GM21723 (cell line): ENCODE measurements around the gene KRR1.
"Not testable (repeated sequence)": the region's sequence is repeated elsewhere in the genome, so short reads cannot be mapped to it uniquely, and the experiment has no call there.

Experiments used
- ATAC-seq: cut with Tn5 transposase; IDR thresholded peaks from one replicate; pipeline ENCODE4 v1.9.1; 2021; ENCODE audit warnings: mild to moderate bottlenecking, moderate library complexity; ENCODE audit not compliant: unreplicated experiment

Gene KRR1

DNA sequence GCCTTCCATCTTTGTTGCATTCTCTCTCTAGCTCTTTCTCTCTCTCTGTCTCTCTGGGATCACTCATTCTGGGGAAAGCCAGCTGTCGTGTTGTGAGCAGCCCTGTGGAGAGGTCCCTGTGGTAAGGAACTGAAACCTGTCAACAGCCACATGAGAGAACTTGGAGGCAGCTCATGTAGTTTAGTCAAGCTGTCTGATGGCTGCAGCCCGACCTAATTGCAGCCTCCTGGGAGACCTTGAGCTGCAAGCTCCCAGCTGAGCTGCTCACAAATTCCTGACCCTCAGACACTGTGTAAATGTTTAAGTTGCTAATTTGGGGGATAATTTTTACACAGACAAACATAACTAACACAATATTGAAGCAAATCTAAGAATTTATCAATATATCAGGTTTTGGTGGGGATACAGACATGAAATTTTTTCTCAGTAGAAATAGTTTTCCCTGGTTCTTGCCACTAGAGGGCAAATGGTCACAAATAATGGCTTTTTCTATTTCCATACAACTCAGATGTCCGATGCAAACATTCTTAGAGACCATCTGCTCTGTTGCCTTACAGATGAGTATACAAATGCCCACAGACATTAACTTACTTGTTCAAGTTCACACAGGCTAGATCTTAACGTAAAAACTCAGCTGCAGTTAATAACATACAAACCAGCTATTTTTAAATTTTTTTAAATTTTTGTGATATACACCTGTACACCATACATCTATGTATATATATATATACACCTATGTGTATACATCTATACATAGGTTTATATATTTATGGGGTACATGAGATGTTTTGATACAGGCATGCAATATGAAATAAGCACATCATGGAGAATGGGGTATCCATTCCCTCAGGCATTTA, 15.5 kb upstream of the KRR1 start:
- peak; percentile 95 for ATAC-seq

DNA sequence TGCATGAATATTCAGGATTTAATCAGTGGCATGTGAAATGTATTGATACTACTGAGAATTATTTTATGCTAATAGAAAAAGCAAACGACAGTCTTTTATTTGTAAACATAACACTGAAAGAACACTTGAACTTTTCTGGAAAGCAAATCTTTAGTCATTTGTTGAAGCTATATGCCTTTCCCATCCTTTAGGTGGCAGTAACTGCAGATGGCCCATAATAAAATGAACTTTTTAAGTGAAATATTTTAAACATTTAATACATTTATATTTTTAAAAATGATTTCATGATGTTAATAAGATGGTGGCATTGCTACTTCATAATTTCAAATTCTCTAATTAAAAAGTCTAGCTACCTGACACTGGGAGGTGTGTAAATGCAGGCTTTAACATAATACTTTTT, 13.9 kb upstream of the KRR1 start:
- no peak for ATAC-seq

DNA sequence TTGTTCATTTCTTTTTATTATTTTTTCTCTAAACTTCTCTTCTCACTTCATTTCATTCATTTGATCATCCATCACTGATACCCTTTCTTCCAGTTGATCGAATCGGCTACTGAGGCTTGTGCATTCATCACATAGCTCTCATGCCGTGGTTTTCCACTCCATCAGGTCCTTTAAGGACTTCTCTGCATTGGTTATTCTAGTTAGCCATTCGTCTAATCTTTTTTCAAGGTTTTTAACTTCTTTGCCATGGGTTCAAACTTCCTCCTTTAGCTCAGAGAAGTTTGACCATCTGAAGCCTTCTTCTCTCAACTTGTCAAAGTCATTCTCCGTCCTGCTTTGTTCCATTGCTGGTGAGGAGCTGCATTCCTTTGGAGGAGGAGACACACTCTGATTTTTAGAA, 10.7 kb upstream of the KRR1 start:
- ATAC-seq = not testable (repeated sequence)

- not testable (repeated sequence) for ATAC-seq
Measured at GRCh38 chr12:75521224-75521623, 9.8 kb upstream of the KRR1 start.

GRCh38 chr12:75509621-75510020, 1.8 kb downstream of the KRR1 start:
- ATAC-seq = no peak

GRCh38 chr12:75508159-75508558, 3.2 kb downstream of the KRR1 start:
- no peak for ATAC-seq

DNA sequence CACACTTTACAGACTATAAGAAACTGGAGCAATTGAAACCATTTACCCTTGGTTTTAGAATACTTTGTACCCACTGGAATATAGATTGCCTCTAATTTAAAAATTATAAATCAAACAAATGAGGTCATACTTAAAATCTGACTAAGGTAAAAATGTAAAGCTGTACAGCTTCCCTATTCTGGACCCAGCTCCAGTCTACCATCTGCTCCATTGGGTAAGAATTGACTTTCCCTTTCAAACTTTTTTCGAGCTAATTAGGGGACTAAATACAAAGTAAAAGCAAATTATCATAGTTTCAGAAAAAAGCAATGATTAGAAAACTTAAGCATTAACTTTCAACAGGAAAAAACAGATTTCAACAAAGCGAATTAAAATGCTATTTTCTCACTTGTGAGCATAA, 4.3 kb downstream of the KRR1 start:
- no peak for ATAC-seq

- no peak for ATAC-seq
Measured at GRCh38 chr12:75505706-75506312, 5.6 kb downstream of the KRR1 start.

DNA sequence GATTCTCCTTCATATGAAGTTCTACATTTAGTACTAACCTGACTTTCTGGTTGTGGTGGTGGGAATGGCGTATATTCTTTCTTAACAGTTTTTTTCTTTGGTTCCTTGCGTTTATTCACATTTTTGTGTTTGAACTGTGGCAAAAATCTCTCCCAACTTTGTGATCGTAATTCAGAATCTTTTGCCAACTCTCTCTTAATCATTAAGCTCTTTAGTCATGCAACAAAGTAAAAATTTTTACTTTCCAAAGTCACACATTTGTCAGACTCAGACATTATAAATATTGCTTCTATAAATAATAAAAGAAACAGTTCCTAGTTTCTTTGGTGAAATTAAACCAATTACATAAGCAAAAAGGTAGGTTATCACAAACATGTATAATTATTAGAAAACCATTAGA, 7.5 kb downstream of the KRR1 start:
- no peak for ATAC-seq

- no peak for ATAC-seq
Measured at GRCh38 chr12:75503459-75503858, 8.0 kb downstream of the KRR1 start.

DNA sequence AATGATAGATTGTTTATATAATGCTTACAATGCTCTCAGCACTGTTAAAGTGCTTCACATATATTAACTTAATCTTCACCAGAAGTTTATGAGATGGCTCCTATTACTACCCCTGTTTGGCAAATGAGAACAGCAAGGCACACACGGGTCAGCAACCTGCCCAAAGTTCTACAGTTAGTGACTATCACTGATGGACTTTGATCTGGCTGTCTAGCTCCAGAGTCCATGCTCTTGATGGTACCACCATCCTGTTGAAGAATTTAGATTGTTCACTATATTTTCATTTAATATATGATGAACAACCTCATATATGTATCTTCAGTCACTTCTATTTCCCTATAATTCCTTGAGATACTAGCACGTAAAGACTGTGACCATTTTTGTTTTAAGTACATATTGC, 20.2 kb downstream of the KRR1 start:
- ATAC-seq = no peak

- ATAC-seq = peak; percentile 49
Measured at GRCh38 chr12:75489613-75490210, 21.7 kb downstream of the KRR1 start.

DNA sequence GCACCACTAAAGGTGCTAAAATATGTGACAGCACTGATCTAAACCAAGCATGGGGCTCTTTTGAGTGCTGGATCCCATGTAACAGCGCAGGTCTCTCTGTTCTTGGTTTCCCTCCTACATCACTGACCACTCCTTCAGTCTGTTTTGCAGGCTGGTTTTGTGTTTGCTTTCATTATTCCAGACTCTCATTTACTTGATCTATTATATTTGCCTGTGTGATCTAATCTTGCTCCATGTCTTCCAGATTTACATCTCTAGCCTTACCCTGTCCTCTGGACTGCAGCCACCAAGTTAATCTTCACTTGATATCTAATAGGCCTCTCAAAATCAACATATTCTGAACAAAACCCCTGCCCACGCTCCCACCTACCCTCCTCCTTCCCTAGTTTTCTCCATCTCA, 22.2 kb downstream of the KRR1 start:
- ATAC-seq = no peak

GRCh38 chr12:75488553-75488952, 22.9 kb downstream of the KRR1 start:
- peak; percentile 42 for ATAC-seq

GRCh38 chr12:75487308-75487707, 24.1 kb downstream of the KRR1 start:
- ATAC-seq = no peak

DNA sequence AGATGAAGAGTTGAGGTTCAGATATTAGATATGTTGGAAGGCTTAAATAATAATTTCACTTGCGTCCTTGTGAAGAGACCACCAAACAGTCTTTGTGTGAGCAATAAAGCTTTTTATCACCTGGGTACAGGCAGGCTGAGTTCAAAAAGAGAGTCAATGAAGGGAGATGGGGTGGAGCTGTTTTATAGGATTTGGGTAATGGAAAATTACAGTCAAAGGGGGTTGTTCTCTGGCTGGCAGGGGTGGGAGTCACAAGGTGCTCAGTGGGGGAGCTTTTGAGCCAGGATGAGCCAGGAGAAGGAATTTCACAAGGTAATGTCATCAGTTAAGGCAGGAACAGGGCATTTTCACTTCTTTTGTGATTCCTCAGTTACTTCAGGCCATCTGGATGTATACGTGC, 27.0 kb downstream of the KRR1 start:
- not testable (repeated sequence) for ATAC-seq

GRCh38 chr12:75483431-75483830, 28.0 kb downstream of the KRR1 start:
- no peak for ATAC-seq

DNA sequence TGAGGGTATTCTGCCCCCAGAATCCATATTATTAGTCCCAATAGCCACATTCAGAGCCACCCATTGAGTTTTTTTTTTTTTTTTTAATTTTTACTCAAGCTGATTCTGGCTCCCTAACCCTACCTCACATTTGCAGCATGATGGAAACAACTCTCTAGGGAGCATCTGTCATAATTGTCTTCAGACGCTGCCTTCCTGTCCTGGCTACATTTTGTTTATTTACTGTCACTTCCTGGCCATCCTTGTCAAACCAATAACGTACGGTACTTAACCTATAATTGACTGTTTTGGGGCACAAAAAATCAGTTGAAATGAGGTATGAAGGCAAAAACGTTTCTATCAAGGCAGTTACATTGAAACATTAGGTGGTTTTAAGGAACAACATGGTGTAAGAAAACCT, 28.8 kb downstream of the KRR1 start:
- ATAC-seq = no peak

DNA sequence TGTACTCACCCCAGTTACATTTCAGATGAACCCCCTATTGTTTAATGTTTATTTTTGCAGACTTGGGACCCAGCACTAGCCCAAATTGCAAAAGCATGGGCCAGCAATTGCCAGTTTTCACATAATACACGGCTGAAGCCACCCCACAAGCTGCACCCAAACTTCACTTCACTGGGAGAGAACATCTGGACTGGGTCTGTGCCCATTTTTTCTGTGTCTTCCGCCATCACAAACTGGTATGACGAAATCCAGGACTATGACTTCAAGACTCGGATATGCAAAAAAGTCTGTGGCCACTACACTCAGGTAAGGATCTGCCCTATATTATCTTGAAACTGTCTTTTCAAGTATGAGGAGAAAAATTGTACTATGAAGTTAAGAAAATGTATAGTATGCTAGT, 29.6 kb downstream of the KRR1 start:
- ATAC-seq = no peak

- peak; percentile 25 for ATAC-seq
Measured at GRCh38 chr12:75481013-75481705, 30.2 kb downstream of the KRR1 start.

- peak; percentile 91 for ATAC-seq
Measured at GRCh38 chr12:75480469-75480949, 30.9 kb downstream of the KRR1 start, which contains the start of gene GLIPR1. Gene GLIPR1 (plus strand): TSS chr12:75480755. CDS start chr12:75480881, 126 bp downstream.
